HPDE6-E6E7 (cell line): ENCODE results near the gene SLC25A21.

ENCODE experiments used
- DNase-seq: peaks from one replicate; pipeline ENCODE4 v3.0.0; 2011; ENCODE audit warnings: missing footprints; ENCODE audit errors: extremely low spot score

The SLC25A21 gene

DNA sequence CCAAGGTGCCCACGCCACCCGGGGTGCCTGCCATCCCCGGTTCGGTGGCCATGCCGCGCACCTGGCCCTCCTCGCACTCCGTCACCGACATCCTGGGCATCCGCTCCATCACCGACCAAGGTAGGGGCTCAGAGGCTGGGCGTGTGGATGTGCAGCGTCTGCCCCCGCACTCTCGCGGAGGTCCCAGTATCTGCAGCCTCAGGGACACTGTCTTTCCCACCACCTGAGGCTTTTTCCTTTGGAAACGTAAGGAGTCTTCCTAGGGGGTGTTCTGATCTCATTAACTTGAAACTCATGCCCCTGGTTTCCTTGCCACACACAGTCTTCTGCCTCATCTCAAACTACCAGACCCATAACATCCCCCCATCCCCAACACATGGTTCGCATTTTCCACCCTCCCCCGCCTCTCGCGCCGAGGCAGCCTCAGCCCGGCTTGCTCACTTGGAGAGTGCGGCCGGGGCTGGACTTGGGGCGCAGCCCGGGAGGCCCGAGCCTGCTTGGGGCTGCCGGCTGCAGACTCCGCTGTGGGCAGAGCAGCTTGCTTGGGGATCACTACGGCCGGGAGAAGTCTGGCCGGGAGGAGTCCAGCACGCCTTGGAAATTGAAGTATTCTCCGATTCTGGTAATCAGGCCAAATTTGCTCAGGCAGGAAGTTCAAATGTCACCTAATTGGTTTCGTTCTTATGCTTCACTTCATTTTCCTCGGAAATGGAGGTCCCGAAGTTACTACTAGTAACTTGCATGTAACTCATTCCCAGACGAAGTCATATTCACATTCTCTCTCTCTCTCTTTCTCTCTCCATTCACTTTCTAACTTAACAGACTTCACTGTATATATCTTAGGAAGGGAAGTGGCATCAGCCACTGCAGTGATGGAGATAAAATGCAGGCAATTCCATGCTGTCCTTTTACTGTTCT, 508.7 kb downstream of the SLC25A21 start:
- no peak for DNase-seq

- peak; percentile 19 for DNase-seq
Measured at GRCh38 chr14:36662543-36663403, 509.6 kb downstream of the SLC25A21 start.

DNA sequence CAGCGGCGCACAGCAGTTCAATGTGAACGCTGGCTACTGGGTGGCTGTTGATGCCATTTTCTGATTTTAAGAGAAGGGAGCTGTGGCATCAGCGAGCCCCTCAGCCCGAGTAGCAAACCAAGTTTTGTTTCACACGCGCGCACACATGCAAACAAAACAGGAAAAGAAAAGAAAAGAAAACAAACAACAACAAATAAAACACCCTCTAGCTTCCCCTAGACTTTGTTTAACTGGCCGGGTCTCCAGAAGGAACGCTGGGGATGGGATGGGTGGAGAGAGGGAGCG, 510.2 kb downstream of the SLC25A21 start:
- DNase-seq: no peak

DNA sequence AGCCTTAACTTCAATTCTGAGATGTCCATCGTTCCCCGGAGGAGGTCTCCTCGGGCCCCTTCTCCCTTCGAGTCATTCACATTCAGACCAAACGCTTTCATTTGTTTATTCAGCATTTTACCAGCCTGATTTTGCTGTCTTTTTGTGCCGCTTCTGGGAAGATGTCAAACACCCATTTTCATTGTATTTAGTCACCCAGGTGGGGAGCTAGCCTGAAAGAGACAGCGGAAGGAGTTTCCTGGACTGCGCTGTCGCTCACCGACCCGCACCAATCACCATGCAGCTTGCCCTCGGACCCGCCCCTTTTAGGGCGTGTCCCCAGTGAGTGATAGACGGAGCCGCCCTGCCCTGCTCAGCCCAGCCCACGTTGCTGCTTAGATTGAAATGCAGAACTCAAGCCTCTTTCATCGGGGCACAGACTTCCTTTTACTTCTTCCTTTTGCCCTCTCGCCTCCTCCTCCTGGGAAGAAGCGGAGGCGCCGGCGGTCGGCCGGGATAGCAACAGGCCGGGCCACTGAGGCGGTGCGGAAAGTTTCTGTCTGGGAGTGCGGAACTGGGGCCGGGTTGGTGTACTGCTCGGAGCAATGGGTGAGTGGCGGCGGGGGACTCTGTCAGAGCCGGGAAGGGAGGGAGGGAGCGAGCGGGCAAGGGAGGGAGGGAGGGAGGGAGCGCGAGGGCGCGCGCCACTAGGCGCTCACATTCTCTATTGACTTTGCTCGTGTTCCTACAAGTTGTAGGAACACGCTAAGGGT, 510.7 kb downstream of the SLC25A21 start, which contains the start of gene PAX9:
Gene PAX9, plus strand, starts transcription at position 355 of the 752 bp plus-strand sequence. Its CDS starts 230 bp downstream, at position 585.
- peak; percentile 92 for DNase-seq

GRCh38 chr14:36660736-36661505, 511.5 kb downstream of the SLC25A21 start:
- DNase-seq: no peak

GRCh38 chr14:36659822-36660735, 512.3 kb downstream of the SLC25A21 start:
- DNase-seq: no peak

DNA sequence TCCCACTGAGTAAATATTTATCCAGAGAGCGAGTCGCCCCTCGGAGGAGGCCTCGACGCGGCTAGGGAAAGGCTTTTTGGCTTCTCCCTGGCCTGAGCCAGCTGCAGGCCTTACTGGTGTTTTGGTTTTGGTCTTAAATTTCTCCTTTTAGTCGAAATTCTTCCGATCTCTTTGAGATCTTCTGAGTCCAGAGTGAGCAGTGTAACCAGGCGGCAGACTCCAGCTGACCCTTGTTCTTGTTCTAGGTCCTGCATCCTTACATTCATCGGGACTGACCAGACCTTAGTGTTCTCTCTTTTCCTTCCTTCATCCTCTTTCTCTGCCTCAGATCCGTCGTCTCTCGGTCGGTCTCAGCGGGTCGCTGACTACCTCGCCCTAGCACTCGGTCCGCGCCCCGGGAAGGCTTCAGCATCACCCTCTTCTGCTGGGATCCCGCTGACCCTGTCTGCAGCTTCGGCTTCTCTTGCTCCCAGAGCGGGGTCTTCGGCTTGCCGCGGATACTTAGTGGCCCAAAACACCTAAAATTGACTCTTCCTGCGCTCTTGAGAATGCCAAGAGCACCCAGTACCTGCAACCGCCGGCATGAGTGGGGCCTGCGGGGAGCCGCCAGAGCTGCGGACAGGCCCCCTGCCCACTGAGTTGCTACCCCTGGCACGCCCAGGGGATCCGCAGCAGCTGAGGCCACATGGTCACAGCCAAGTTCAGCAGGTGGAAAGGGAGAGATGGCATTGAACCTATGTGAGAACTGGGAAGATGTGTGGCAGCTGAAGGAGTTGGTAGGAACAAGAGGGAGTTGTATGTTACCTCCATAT, 513.2 kb downstream of the SLC25A21 start:
- no peak for DNase-seq

GRCh38 chr14:36658123-36659009, 514.0 kb downstream of the SLC25A21 start:
- no peak for DNase-seq

GRCh38 chr14:36657399-36658122, 514.8 kb downstream of the SLC25A21 start:
- DNase-seq: no peak

GRCh38 chr14:36656687-36657398, 515.6 kb downstream of the SLC25A21 start:
- DNase-seq: no peak

DNA sequence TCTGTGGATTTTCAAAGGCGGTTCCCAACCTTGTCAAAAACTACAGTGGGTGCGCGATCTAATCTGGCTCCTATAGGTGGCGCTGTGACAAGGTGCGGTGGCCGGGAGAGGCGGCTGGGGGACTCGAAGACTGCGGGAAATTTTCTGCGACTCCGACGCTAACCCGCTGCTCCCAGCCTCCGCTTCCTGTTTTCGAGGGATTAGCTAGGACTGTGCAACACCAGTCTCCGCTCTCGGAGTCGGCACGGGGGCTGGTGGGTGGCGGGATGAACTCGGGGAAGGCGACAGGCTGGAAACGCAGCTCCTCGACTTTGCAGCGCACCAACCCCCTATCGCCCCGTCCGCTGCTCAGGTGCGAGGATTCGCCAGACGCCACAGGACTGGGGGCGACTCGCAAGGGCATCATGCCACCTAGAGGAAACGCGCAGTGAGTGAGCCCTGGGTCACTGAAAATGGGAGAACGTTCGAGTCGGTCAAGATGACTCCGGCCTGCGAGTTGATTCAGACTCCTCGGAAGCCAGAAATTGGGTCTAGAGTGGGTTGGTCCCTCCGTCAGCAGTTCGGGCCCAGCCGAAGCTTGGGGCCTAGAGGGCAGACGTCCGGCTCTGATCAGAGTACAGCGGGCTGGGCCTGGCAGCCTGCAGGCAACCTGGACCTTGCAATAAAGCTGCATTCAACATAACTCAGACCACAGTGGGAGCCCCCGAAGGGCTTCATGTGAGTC, 516.3 kb downstream of the SLC25A21 start:
- DNase-seq: no peak

- no peak for DNase-seq
Measured at GRCh38 chr14:36655571-36655962, 516.8 kb downstream of the SLC25A21 start.

- no peak for DNase-seq
Measured at GRCh38 chr14:36654794-36655381, 517.5 kb downstream of the SLC25A21 start.

DNA sequence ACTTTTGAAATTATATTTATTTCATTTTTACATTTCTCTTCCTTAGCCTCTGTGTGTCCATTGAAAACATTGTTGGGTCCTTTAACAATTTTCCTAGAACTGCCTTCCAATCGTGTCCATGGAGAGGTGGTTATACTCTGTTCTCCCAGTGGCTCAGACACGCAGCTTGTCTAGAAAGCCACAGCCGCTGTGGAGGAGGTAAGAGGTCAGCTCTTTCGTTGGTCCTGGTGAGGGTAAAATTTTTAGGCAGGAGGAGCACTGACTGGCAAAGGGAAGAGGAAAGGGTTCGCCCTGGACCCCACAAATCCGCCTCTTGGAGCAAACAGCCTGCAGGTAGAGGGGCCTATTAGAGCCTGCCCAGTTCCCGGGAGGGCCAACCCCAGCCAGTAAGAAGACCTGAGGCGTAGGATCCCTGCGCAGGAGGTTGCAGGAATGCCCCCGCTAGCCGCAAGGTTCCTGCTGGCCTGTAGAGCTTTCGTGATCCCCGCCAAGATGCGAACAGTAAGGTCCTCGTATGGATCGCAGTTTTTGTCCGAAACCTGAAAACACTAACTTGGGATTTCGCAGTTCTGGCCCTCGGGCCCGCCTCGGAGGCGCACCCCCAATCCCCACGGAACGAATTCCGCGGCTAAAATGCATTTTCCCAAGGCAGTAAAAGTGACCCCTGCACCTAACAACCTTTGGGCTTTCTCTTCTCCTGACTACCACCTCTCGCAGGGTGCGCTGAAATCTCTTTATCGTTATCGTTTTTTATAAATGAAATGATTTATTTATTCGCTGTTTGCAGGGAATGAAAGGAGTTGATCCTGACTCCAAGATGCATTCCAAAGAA, 518.2 kb downstream of the SLC25A21 start:
- no peak for DNase-seq

- DNase-seq: no peak
Measured at GRCh38 chr14:36653413-36653812, 519.0 kb downstream of the SLC25A21 start.
